ENCODE measurements around the gene ORM1.
A peak's percentile ranks its signal among the peaks of the same experiment; 100 is the strongest.
"Not testable (repeated sequence)": the region's sequence is repeated elsewhere in the genome, so short reads cannot be mapped to it uniquely, and the experiment has no call there.

ORM1 gene

GRCh38 chr9:114308361-114308950 lies 14.4 kb upstream of the ORM1 start:
- peak; percentile 5 to 10 for DNase-seq

DNA sequence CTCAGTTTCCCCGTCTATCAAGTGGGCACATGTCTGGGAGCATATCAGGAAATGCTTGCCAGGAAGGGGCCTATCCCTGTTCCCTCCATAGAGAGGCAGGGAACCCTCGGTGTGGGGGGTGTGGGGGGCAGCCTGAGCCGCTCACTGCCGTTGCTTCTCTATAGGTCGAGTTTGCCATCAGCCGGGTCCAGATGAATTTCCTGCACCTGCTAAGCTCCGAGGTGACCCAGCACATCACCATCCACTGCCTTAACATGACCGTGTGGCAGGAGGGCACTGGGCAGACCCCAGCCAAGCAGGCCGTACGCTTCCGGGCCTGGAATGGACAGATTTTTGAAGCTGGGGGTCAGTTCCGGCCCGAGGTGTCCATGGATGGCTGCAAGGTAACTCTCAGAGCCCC lies 13.8 kb upstream of the ORM1 start:
- peak; percentile 2 to 5 for DNase-seq

GRCh38 chr9:114310471-114311450 lies 12.1 kb upstream of the ORM1 start:
- DNase-seq = peak; percentile 3 to 10

GRCh38 chr9:114311571-114312512 lies 11.1 kb upstream of the ORM1 start:
- DNase-seq = peak; percentile 2 to 7

DNA sequence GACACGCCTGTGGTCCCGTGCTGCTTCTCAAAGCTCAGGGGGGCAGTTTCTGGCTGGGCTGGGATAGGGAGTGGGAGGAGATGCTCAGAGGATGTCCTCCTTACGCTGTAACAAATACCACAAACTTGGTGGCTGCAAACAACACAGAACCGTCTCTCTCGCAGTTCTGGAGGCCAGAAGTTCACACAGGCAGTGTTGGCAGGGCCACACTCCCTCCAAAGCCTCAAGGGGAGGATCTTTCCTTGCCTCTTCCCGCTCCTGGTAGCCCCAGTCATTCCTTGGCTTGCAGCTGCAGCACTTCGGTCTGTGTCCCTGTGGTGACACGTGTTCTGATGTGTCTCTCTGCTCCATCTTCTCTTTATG lies 10.4 kb upstream of the ORM1 start:
- DNase-seq = peak; percentile 5 to 11

DNA sequence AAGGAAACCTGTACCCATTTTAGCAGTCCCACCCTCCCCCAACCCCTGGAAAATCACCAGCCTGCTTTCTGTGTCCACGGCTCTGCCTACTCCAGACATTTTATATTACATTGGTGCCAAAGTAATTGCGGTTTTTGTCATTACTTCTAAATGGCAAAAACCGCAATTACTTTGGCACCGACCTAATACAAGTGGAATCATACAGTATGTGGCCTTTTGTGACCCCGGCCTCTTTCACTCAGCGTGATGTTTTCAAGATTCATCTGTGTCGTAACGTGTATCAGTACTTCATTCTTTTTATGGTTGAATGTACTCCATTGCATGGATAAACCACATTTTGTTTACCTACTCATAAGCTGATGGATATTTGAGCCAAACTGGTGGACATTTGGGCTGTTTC lies 9.7 kb upstream of the ORM1 start:
- no peak for DNase-seq

DNA sequence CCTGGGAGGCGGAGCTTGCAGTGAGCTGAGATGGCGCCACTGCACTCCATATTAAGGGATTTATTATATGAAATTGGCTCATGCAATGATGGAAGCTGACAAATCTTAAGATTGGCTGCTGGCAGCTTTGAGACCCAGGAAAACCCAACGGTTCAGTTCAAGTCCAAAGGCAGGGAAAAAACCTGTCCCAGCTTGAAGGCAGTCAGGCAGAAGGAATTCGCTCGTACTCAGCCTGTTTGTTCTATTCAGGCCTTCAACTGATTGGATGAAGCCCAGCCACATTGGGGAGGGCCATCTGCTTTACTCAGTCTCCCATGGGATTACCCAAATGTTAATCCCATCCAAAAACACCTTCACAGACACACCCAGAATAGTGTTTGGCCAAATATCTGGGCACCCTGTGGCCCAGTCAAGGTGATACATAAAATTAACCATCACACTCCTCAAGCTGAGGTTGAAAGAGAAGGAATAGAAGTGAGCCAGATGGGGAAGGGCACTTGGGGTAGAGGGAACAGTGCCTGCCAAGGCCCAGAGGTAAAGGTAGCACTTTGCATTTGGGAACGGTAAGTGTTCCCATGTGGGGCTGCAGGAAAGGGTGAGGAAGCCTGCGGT lies 8.5 kb upstream of the ORM1 start:
- peak; percentile 3 to 5 for DNase-seq

GRCh38 chr9:114314881-114315722 lies 7.8 kb upstream of the ORM1 start:
- peak in 1 of 2 experiments; percentile 4 for DNase-seq

DNA sequence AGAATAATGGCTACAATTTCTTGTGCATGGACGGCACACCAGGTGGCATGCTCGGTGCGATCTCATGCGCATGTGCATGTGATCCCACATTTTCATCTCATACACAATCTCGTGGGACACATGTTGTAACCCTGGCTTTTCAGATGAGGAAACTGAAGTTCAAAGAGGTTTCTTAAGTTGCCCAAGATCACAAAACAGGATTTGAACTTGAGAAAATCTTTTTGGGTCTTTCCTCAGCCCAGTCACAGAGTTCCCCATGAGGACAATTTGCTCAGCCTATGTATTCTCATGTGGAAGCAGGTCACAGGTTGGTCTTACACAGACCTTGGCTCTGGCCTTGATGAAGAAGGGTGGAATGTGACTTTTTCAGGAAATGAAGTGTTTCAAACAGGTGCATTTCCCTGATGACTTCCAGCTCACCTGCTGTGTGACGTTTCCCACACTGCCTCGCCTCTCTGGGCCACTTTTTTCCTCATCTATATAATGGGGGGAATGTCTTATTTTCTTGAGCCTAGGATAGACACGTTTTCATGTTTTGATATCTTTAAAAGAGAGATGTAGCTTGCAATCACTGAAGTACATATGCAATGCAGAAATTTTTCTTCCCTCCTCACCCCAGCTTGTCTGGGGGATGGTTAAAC lies 7.1 kb upstream of the ORM1 start:
- no peak for DNase-seq

DNA sequence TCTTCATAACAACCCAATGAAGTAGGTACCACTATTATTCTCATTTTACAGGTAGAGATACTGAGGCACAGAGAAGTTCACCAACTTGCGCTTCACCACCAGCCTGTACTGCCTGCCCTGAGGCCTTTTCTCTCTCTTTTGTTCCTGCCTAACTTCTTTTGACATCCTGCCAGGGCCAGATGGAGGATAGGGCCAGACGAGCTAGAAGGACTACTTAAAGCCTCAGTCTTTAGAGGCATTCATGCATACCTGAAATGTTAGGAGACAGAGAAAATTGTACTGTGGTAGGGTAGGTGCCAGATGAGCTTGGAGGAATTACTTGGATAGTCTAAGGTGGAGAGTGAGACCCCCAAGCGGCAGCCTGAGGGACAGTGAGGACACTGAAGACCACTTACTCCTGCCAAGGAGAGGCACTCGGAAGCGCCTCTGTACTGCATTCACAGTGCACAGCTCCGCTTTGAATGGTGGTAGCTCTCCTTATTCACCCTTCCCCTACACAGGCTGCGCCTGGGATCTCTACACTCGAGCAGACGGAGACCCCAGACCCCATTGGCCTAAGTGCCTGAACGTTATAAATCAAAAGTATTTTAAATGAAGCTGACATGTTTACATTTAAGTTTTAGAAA lies 6.2 kb upstream of the ORM1 start:
- DNase-seq = peak; percentile 7 to 9

DNA sequence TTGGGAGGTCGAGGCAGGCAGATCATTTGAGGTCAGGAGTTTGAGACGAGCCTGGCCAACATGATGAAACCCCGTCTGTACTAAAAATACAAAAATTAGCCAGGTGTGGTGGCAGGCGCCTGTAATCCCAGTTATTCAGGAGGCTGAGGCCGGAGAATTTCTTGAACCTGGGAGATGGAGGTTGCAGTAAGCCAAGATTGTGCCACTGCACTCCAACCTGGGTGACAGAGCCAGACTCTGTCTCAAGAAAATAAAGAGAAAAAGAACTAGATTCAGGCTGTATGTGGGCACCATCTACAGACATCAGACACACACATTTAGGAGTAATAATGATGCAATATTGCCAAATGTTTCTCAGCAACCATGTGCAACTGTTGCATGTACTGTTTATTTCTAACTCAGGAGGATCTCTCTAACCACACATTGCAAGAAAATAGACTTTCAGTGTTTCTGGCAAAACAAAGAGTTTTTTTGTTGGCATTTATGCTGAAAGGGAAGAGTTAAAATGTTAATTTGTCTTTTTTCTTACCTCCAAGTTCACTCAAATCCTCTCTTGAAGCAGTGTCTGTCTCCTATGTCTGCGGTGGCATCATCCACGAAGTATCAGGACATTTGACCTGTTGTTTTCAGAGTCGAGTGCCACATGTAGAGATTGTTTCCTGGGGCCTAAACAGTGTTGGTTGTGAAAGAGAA lies 5.1 kb upstream of the ORM1 start:
- peak; percentile 8 to 11 for DNase-seq

GRCh38 chr9:114318416-114318815 lies 4.5 kb upstream of the ORM1 start:
- DNase-seq = peak; percentile 9 to 10

DNA sequence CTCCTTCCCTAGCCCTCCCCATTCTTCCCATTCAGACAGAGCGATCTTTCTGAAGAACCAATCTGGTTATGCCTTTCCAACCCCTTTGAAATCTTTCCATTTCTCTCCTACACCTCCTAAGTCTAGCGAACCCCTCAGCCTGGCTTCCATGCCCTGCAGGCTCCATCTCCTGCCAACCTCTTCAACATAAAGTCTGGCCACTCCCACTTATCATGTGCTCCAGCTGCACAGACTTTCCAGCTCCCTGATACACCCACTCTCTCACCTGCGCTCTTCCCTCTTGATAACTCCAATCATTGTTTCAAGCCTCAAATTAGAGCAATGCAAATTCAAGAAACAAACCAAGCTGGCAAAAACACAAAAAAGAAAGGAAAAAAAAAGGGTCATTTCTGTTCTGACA lies 3.8 kb upstream of the ORM1 start:
- peak in 1 of 2 experiments; percentile 1 for DNase-seq

DNA sequence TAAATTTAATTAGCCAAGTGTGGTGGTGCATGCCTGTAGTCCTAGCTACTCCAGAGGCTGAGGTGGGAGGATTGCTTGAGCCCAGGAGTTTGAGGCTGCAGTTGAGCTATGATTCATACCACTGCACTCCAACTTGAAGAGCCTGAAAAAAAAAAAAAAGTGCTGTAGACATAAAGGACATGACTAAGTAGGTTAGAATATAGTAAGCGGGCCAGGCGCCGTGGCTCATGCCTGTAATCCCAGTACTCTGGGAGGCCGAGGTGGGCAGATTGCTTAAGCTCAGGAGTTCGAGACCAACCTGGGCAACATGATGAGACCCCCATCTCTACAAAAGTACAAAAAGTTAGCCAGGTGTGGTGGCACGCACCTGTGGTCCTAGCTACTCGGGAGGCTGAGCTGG lies 2.2 kb upstream of the ORM1 start:
- DNase-seq = peak in 1 of 2 experiments; percentile 49

- peak; percentile 69 to 71 for DNase-seq
Measured at GRCh38 chr9:114321759-114322158, 1.1 kb upstream of the ORM1 start.

DNA sequence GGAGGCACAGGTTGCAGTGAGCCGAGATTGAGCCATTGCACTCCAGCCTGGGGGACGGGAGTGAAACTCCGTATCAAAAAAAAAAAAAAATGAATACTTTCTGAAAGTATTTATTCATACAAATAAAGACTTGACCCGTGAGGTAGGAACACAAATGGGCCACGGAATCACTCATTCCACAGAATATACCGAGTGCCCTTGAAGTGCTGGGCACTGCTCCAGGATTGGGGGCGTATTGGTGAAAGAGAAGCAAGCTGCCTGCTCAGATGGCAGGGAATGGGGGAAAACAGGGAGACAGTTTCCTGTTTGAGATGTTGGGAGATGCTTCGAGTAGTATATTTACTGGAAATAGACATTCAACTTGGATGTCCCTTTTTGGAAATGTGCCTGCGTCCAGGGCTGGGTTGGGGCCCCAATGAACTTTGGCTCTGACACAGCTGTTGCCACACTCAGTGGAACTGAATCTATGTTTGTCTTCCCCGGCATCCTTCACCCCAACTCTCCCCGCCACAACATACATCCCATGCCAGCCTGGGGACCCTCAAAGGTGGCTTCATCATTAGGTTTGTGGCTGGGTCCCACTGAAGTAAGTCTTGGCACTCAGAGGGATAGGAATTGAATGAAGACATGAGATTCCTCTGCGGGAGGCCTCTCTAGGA lies 609 bp upstream of the ORM1 start:
- DNase-seq = not testable (repeated sequence)

DNA sequence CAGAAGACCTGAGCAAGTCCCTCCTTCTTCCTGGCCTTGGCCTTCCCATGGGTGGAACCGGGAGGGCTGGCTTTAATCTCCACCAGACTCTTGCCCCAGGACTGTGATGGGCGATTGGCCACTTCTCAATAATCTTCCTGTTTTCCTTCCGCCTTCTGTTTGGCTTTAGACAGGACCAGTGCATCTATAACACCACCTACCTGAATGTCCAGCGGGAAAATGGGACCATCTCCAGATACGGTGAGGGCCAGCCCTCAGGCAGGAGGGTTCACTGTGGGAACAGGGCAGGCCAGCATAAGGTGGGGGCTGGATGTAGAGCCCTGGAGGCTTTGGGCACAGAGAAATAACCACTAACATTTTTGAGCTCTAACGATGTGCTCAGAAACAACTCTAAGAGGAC lies 951 bp downstream of the ORM1 start:
- DNase-seq = not testable (repeated sequence)

DNA sequence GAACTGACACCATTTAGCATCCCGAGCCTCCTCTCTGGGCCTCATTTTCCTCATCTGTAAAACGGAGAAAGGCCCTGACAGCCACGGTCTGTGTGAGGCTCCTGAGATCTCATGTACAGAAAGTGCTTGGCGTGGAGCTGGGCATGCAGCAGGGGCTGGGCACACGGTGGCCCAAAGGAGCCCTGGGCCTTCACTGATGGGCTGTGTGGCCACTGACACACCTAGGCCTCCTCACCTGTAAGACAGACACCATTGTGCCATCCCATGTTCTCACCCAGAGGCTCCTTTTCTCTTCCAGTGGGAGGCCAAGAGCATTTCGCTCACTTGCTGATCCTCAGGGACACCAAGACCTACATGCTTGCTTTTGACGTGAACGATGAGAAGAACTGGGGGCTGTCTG lies 1.6 kb downstream of the ORM1 start:
- no peak for DNase-seq

GRCh38 chr9:114324965-114325364 lies 2.1 kb downstream of the ORM1 start:
- DNase-seq = not testable (repeated sequence)

All from activated T-cell treated with anti-CD3 and anti-CD28 coated beads, Interleukin-2, amount 50 U/mL, for 48 hours (primary cell).